HG03439 (cell line): ENCODE data around the gene PCDHB14.
"Not testable (repeated sequence)": the region's sequence is repeated elsewhere in the genome, so short reads cannot be mapped to it uniquely, and the experiment has no call there.

Experiments used
- ATAC-seq: cut with Tn5 transposase; IDR thresholded peaks from one replicate; pipeline ENCODE4 v1.9.1; 2021; ENCODE audit warnings: mild to moderate bottlenecking, moderate library complexity; ENCODE audit not compliant: unreplicated experiment

PCDHB14 gene

GRCh38 chr5:141223112-141223783 is at the start of gene PCDHB14:
Gene PCDHB14, plus strand, starts transcription at chr5:141223343. Its CDS starts 163 bp downstream, at chr5:141223506.
- no peak for ATAC-seq

- ATAC-seq, result not testable (repeated sequence)
These were observed 48.6 kb upstream of the PCDHB14 start for GRCh38 chr5:141174291-141175104.

- no peak for ATAC-seq
These were observed 47.2 kb upstream of the PCDHB14 start for GRCh38 chr5:141175933-141176332.

GRCh38 chr5:141177577-141178191 is 45.5 kb upstream of the PCDHB14 start, which contains the start of gene PCDHB8:
Gene PCDHB8, plus strand, starts transcription at chr5:141177790. Its CDS starts 245 bp downstream, at chr5:141178035.
- not testable (repeated sequence) for ATAC-seq

GRCh38 chr5:141179371-141179770 is 43.8 kb upstream of the PCDHB14 start:
- not testable (repeated sequence) for ATAC-seq

GRCh38 chr5:141179876-141180275 is 43.3 kb upstream of the PCDHB14 start:
- not testable (repeated sequence) for ATAC-seq

- no peak for ATAC-seq
These were observed 42.8 kb upstream of the PCDHB14 start for GRCh38 chr5:141180313-141180712.

- ATAC-seq, result no peak
These were observed 40.9 kb upstream of the PCDHB14 start, which contains the start of gene PCDHB16 for GRCh38 chr5:141182248-141182647. Gene PCDHB16, plus strand, starts transcription at chr5:141182387. Its CDS starts 173 bp downstream, at chr5:141182560.

- ATAC-seq, result not testable (repeated sequence)
These were observed 38.9 kb upstream of the PCDHB14 start for GRCh38 chr5:141184117-141184855.

- no peak for ATAC-seq
These were observed 36.1 kb upstream of the PCDHB14 start, which contains the start of gene PCDHB9 for GRCh38 chr5:141186897-141187512. Gene PCDHB9, plus strand, starts transcription at chr5:141187161. Its CDS starts 158 bp downstream, at chr5:141187319.

GRCh38 chr5:141188682-141189081 is 34.5 kb upstream of the PCDHB14 start:
- not testable (repeated sequence) for ATAC-seq

GRCh38 chr5:141189131-141189530 is 34.0 kb upstream of the PCDHB14 start:
- not testable (repeated sequence) for ATAC-seq

- ATAC-seq, result no peak
These were observed 30.9 kb upstream of the PCDHB14 start, which contains the start of gene PCDHB10 for GRCh38 chr5:141192110-141192725. Gene PCDHB10, plus strand, starts transcription at chr5:141192353. Its CDS starts 200 bp downstream, at chr5:141192553.

GRCh38 chr5:141194332-141194731 is 28.8 kb upstream of the PCDHB14 start:
- ATAC-seq, result not testable (repeated sequence)

GRCh38 chr5:141196363-141196762 is 26.8 kb upstream of the PCDHB14 start:
- ATAC-seq, result no peak

GRCh38 chr5:141199359-141200235 is 23.5 kb upstream of the PCDHB14 start, which contains the start of gene PCDHB11:
Gene PCDHB11, plus strand, starts transcription at chr5:141199627. Its CDS starts 148 bp downstream, at chr5:141199775.
- ATAC-seq, result no peak

- ATAC-seq, result not testable (repeated sequence)
These were observed 22.0 kb upstream of the PCDHB14 start for GRCh38 chr5:141201126-141201525.

GRCh38 chr5:141201646-141202045 is 21.5 kb upstream of the PCDHB14 start:
- not testable (repeated sequence) for ATAC-seq
